Stimulated activated CD4-positive, alpha-beta T cell treated with anti-CD3 and anti-CD28 coated beads, Interleukin-1b, Interleukin-23, amount 100 ng/mL, for 4 hours (primary cell): ENCODE results near the gene STIP1.

Experiments used
- DNase-seq, 2 donors: peaks; one replicate each; pipeline ENCODE4 v3.0.0-alpha.2; 2020; ENCODE audit warnings: low read depth in 2 of 2

STIP1 gene

GRCh38 chr11:64222651-64223000 is 36.7 kb downstream of the STIP1 start:
- DNase-seq: no peak

- DNase-seq: no peak
Measured at GRCh38 chr11:64223001-64223651, 37.2 kb downstream of the STIP1 start.

GRCh38 chr11:64224151-64224890 is 38.4 kb downstream of the STIP1 start:
- no peak for DNase-seq

GRCh38 chr11:64224891-64225607 is 39.1 kb downstream of the STIP1 start:
- no peak for DNase-seq

- peak; percentile 86 to 93 for DNase-seq
Measured at GRCh38 chr11:64225608-64226506, 39.9 kb downstream of the STIP1 start, which contains the start of the genes NUDT22 and TRPT1. Gene NUDT22 (plus strand): TSS chr11:64226274. CDS start chr11:64226653, 379 bp downstream. Gene TRPT1 (minus strand): TSS chr11:64226186. CDS start chr11:64225860, 326 bp downstream.

- DNase-seq: peak in 1 of 2 donors; percentile 47
Measured at GRCh38 chr11:64226507-64227051, 40.6 kb downstream of the STIP1 start.

GRCh38 chr11:64227405-64227956 is 41.5 kb downstream of the STIP1 start:
- no peak for DNase-seq

GRCh38 chr11:64229090-64229743 is 43.2 kb downstream of the STIP1 start:
- no peak for DNase-seq

- DNase-seq: no peak
Measured at GRCh38 chr11:64229744-64230170, 43.8 kb downstream of the STIP1 start.

- peak; percentile 67 to 82 for DNase-seq
Measured at GRCh38 chr11:64230171-64230984, 44.4 kb downstream of the STIP1 start, which contains the start of gene DNAJC4. Gene DNAJC4 (plus strand): TSS chr11:64230548. CDS start chr11:64230855, 307 bp downstream.

GRCh38 chr11:64230985-64231365 is 45.0 kb downstream of the STIP1 start:
- DNase-seq: no peak

- no peak for DNase-seq
Measured at GRCh38 chr11:64231546-64231945, 45.6 kb downstream of the STIP1 start.

- DNase-seq: no peak
Measured at GRCh38 chr11:64232182-64232966, 46.4 kb downstream of the STIP1 start.

GRCh38 chr11:64232967-64233315 is 47.0 kb downstream of the STIP1 start:
- DNase-seq: no peak

GRCh38 chr11:64233913-64234586 is 48.1 kb downstream of the STIP1 start, which contains the start of gene VEGFB:
Gene VEGFB (plus strand): TSS chr11:64234584. CDS start chr11:64234834, 250 bp downstream.
- DNase-seq: peak; percentile 64 to 69

GRCh38 chr11:64234647-64235379 is 48.8 kb downstream of the STIP1 start:
- peak in 1 of 2 donors; percentile 44 for DNase-seq
